Measurements from ENCODE around the gene OR1L4. TPM values are rescaled to one million over a fixed set of nuclear protein-coding genes. Genes with fewer than 3 reads are reported as not detected.

Gene OR1L4
- total and polyA plus RNA-seq, 2 of the 8 experiments (the other 6 are each of a cell fraction or from before 2014, with no cell fraction given): not detected

DNA sequence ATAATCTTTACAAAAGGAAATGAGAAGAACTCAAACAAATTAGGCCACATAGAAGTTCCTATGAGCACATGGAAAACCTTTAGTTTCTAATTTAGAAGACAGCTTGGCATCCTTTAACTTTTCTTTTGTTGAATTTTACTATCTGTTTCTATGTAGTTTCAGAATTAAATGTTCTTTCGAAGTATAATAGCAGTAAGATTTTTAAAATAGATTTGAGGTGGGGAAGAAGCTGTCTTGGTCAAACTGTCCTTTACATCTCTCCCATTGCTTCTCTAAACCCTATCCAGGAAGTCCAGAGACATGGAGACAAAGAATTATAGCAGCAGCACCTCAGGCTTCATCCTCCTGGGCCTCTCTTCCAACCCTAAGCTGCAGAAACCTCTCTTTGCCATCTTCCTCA, at the start of gene OR1L4 (continued):
- TF ChIP-seq, protein P1, sequence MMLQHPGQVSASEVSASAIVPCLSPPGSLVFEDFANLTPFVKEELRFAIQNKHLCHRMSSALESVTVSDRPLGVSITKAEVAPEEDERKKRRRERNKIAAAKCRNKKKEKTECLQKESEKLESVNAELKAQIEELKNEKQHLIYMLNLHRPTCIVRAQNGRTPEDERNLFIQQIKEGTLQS (IDR thresholded peaks at IDR 0.05; ENCODE audit: insufficient read depth, low read depth, low read length): no peak
- no peak for TF ChIP-seq RNF2 (IDR thresholded peaks at IDR 0.05; ENCODE audit: borderline replicate concordance, low read depth, low read length, missing control alignments, poor library complexity, severe bottlenecking)
- no peak for TF ChIP-seq JUN (IDR thresholded peaks at IDR 0.05; ENCODE audit: low read depth, low read length)
- TF ChIP-seq KDM5A (IDR thresholded peaks at IDR 0.05; ENCODE audit: low read length): no peak
- TF ChIP-seq CREB1 (IDR thresholded peaks at IDR 0.05): no peak
- TF ChIP-seq RFX5 (IDR thresholded peaks at IDR 0.05; ENCODE audit: borderline replicate concordance, low read depth, low read length): no peak
- TF ChIP-seq, protein P2, sequence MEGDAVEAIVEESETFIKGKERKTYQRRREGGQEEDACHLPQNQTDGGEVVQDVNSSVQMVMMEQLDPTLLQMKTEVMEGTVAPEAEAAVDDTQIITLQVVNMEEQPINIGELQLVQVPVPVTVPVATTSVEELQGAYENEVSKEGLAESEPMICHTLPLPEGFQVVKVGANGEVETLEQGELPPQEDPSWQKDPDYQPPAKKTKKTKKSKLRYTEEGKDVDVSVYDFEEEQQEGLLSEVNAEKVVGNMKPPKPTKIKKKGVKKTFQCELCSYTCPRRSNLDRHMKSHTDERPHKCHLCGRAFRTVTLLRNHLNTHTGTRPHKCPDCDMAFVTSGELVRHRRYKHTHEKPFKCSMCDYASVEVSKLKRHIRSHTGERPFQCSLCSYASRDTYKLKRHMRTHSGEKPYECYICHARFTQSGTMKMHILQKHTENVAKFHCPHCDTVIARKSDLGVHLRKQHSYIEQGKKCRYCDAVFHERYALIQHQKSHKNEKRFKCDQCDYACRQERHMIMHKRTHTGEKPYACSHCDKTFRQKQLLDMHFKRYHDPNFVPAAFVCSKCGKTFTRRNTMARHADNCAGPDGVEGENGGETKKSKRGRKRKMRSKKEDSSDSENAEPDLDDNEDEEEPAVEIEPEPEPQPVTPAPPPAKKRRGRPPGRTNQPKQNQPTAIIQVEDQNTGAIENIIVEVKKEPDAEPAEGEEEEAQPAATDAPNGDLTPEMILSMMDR (IDR thresholded peaks at IDR 0.05; ENCODE audit: control extremely low read depth in 1 of 3, insufficient read depth in 1 of 3, low read depth in 1 of 3, low read length in 3 of 3): no peak
